HG03175 (cell line): ENCODE data around the gene CCL2.

Experiments used
- ATAC-seq: cut with Tn5 transposase; IDR thresholded peaks from one replicate; pipeline ENCODE4 v1.9.1; 2021; ENCODE audit warnings: mild to moderate bottlenecking, moderate library complexity; ENCODE audit not compliant: unreplicated experiment

CCL2 gene

GRCh38 chr17:34237458-34237857 lies 17.6 kb upstream of the CCL2 start:
- ATAC-seq: no peak

GRCh38 chr17:34241062-34241461 lies 14.0 kb upstream of the CCL2 start:
- no peak for ATAC-seq

GRCh38 chr17:34242587-34243363 lies 12.3 kb upstream of the CCL2 start:
- no peak for ATAC-seq

- no peak for ATAC-seq
Observed at GRCh38 chr17:34243364-34244320, 11.4 kb upstream of the CCL2 start.

- ATAC-seq: no peak
Observed at GRCh38 chr17:34245351-34245905, 9.7 kb upstream of the CCL2 start.

- ATAC-seq: no peak
Observed at GRCh38 chr17:34246446-34246845, 8.6 kb upstream of the CCL2 start.

GRCh38 chr17:34246881-34247280 lies 8.2 kb upstream of the CCL2 start:
- ATAC-seq: no peak

- no peak for ATAC-seq
Observed at GRCh38 chr17:34248511-34249024, 6.5 kb upstream of the CCL2 start.

GRCh38 chr17:34249061-34249460 lies 6.0 kb upstream of the CCL2 start:
- ATAC-seq: no peak

- ATAC-seq: no peak
Observed at GRCh38 chr17:34249478-34249877, 5.6 kb upstream of the CCL2 start.

- ATAC-seq: no peak
Observed at GRCh38 chr17:34251186-34251585, 3.9 kb upstream of the CCL2 start.

- ATAC-seq: no peak
Observed at GRCh38 chr17:34252095-34252443, 3.0 kb upstream of the CCL2 start.

- no peak for ATAC-seq
Observed at GRCh38 chr17:34252444-34253138, 2.5 kb upstream of the CCL2 start.

- ATAC-seq: no peak
Observed at GRCh38 chr17:34253139-34253525, 2.0 kb upstream of the CCL2 start.

GRCh38 chr17:34254146-34254545 lies 939 bp upstream of the CCL2 start:
- ATAC-seq: no peak

GRCh38 chr17:34255381-34255732 lies 272 bp downstream of the CCL2 start:
- ATAC-seq: no peak

- ATAC-seq: no peak
Observed at GRCh38 chr17:34255841-34256240, 756 bp downstream of the CCL2 start.

GRCh38 chr17:34257299-34257985 lies 2.4 kb downstream of the CCL2 start:
- no peak for ATAC-seq

GRCh38 chr17:34257986-34258326 lies 2.9 kb downstream of the CCL2 start:
- ATAC-seq: no peak

GRCh38 chr17:34259146-34259545 lies 4.1 kb downstream of the CCL2 start:
- no peak for ATAC-seq

GRCh38 chr17:34260861-34261260 lies 5.8 kb downstream of the CCL2 start:
- no peak for ATAC-seq
